HG03135 (cell line): ENCODE data around the gene ENGASE.

Experiments
- ATAC-seq: cut with Tn5 transposase; IDR thresholded peaks from one replicate; pipeline ENCODE4 v1.9.1; 2021; ENCODE audit warnings: mild to moderate bottlenecking, moderate library complexity; ENCODE audit not compliant: unreplicated experiment

Gene ENGASE

GRCh38 chr17:79039171-79039570 is 35.5 kb upstream of the ENGASE start:
- no peak for ATAC-seq

DNA sequence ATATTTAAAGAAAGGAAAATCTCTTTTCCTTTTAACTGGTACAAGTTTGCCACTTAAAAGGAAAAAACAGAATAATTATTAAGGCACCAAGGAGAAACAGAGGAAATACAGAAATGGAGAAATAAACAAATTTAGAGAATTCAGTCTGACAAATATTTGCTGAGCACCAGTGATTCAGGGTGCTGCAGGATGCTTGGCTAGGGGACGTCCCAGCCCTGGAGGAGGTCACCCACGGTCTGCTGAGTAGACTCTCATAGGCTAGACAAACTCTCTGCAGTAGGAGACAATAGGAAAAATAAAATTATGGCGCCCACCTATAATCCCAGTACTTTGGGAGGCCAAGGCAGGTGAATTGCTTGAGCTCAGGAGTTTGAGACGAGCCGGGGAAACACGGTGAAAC is 34.7 kb upstream of the ENGASE start:
- ATAC-seq, result no peak

GRCh38 chr17:79041041-79041570 is 33.5 kb upstream of the ENGASE start:
- no peak for ATAC-seq

- ATAC-seq, result no peak
These were observed 32.8 kb upstream of the ENGASE start for GRCh38 chr17:79041723-79042420.

DNA sequence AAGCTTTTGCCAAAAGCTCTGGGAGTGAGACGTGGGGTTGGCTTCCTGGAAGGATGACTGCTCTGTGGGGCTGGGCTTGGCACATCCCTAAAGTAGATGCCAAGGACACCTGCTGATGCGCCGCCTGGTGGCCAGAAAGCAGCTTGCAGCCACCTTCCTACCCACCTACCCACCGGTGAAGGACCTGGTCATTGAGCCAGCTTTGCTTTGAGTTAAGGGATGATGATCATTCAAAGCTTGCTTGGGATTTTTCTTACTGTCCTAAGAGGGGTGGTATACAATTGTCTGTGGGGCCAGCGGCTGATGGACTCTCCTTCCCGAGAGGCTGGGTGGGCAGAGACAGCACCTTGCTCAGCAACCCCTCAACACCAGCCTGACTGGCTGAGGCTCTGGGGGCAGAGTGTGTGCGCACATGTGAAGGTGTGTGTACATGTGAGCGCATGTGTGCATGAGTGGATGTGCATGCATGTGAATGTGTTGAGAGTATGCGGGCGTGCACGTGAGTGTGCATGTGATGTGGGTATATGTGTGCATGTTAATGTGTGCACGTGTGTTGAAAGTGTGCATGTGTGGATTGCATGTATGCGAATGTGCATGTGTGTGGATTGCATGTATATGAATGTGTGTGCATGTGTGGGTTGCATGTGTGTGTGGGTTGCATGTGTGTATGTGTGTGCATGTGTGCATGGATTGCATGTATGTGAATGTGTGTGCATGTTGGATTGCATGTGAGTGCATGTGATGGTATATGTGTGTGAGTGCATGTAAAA is 32.0 kb upstream of the ENGASE start:
- ATAC-seq, result no peak

GRCh38 chr17:79043191-79043930 is 31.3 kb upstream of the ENGASE start:
- ATAC-seq, result no peak

DNA sequence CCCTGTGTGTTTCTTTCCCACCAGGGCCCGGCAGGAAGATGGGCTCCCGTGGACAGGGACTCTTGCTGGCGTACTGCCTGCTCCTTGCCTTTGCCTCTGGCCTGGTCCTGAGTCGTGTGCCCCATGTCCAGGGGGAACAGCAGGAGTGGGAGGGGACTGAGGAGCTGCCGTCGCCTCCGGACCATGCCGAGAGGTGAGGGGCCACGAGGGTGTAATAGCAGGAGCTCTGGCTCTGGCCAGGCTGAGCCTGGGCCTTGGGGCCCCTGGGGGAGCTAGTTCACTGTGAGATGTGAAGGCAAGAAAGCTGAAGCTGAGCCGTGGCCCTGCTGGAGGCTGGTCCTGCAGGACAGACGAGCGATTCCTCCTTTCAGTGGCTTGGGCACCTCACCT is 30.7 kb upstream of the ENGASE start:
- no peak for ATAC-seq

DNA sequence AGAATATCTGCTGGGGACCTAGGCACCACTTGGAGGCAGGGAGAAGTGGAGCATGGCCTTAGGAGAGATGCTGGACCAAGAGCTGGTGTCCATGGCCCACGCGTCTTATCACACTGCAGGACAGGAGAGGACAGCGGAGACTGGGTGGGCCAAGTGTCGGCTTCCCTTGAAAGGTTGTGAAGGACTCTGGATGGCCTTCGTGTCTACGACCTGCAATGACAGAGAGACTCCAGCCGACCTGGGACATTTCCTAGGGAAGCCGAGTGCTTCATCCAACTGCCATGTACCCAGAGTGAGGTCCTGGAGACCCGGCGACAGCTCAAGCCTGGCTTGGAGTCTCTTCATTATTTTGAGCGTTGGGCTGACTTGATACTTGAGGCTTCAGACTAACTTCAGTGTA is 30.2 kb upstream of the ENGASE start:
- ATAC-seq, result no peak

DNA sequence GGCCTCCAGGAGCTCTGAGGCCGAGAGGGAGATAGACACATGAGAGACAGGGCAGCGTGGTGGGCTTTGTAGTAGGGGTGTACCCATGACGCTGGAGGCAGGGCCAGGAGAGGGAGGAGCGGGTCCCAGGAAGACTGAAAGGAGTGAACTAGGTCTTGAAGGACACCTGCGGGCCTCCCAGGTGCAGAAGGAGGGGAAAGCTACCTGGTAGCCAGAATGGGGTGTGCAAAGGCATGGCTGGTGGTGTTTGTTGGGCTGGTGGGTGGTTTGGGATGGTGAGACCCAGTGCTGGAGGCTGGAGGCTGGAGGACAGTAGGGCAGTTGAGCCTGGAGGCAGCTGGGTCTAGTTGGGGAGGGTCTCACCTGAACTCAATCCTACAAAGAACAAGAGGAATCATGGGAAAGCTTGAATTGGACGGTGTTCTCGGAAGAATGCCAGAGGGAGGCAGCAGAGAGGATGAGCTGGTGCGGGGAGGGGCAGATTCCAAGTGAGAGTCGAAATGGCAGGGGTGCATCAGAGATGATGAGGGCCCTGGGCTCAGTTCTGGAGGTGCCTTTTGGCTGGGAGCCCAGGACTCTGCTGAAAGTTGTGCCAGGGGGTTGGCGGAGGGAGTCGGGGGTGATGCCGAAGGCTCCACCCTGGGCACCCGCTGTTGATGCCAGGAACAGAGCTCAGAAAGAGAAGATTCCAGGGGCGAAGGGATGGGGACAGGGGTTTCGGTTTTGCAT is 29.5 kb upstream of the ENGASE start:
- no peak for ATAC-seq

- ATAC-seq, result no peak
These were observed 28.8 kb upstream of the ENGASE start for GRCh38 chr17:79045842-79046196.

- no peak for ATAC-seq
These were observed 28.3 kb upstream of the ENGASE start for GRCh38 chr17:79046197-79046915.

DNA sequence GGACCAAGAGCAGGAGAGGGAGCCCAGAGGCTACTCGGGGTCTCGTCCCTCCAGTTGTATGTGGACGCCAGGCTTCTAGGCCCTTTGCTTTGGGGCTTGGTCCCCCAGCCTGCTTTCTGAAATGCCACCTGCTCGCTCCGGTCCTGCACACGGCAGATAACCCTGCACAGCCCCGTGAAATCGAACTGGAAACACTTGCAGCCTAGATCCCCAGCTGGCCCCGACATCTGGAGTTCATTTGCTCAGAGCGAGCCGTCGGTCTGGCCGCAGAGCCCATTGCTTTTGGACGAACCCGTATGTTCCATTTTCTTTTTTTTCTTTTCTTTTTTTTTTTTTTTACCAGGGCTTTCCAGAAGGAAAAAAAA is 27.7 kb upstream of the ENGASE start:
- no peak for ATAC-seq

DNA sequence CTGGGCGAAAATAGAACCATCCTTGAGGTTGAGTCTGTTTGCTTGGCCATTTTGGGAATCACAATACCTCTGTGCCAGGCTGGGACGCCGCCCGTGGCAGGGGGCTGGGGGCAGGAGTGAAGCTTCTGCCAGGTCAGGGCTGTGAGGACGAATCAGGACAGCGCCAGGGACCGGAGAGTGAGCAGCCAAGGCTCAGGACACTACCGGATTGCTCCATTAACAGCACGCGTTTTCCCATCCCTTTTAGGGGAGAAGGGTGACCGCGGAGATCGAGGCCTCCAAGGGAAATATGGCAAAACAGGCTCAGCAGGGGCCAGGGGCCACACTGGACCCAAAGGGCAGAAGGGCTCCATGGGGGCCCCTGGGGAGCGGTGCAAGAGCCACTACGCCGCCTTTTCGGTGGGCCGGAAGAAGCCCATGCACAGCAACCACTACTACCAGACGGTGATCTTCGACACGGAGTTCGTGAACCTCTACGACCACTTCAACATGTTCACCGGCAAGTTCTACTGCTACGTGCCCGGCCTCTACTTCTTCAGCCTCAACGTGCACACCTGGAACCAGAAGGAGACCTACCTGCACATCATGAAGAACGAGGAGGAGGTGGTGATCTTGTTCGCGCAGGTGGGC is 27.2 kb upstream of the ENGASE start:
- ATAC-seq, result no peak

- no peak for ATAC-seq
These were observed 26.4 kb upstream of the ENGASE start for GRCh38 chr17:79047923-79048825.

DNA sequence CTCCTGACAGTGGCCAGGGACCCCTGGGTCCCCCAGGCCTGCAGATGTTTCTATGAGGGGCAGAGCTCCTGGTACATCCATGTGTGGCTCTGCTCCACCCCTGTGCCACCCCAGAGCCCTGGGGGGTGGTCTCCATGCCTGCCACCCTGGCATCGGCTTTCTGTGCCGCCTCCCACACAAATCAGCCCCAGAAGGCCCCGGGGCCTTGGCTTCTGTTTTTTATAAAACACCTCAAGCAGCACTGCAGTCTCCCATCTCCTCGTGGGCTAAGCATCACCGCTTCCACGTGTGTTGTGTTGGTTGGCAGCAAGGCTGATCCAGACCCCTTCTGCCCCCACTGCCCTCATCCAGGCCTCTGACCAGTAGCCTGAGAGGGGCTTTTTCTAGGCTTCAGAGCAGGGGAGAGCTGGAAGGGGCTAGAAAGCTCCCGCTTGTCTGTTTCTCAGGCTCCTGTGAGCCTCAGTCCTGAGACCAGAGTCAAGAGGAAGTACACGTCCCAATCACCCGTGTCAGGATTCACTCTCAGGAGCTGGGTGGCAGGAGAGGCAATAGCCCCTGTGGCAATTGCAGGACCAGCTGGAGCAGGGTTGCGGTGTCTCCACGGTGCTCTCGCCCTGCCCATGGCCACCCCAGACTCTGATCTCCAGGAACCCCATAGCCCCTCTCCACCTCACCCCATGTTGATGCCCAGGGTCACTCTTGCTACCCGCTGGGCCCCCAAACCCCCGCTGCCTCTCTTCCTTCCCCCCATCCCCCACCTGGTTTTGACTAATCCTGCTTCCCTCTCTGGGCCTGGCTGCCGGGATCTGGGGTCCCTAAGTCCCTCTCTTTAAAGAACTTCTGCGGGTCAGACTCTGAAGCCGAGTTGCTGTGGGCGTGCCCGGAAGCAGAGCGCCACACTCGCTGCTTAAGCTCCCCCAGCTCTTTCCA is 25.5 kb upstream of the ENGASE start:
- ATAC-seq, result no peak

DNA sequence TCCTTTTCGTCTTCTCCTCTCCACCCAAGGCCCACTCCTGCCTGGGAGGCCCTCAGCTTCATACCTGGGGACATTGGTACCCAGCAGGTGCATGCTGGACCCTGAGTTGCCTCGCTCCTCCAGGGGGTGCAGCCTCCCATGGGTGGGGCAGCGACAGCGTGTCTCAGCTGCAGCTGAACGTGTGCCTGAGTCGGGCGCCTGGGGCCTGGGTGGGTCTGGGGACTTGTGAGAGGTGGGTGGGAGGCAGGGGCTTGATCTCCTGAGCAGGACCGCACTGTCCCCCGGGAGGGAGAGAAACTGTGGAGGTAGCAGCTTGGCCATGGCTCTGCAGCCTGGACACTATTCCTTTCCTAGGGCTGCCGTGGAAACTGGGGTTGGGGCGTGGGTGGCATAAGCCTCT is 24.8 kb upstream of the ENGASE start:
- no peak for ATAC-seq

- ATAC-seq, result no peak
These were observed 24.1 kb upstream of the ENGASE start for GRCh38 chr17:79050551-79050950.

GRCh38 chr17:79051306-79051705 is 23.3 kb upstream of the ENGASE start:
- no peak for ATAC-seq
